Mammary epithelial cell (primary cell): ENCODE measurements around the gene MAP2K1.

ENCODE experiments used
- EZH2 ChIP-seq: IDR thresholded peaks from 2 replicates; pipeline ENCODE4 v1.6.1; 2012; ENCODE audit warnings: low read length, inconsistent platforms, borderline replicate concordance
- TF ChIP-seq, protein P1 (sequence below), 2 donors: IDR thresholded peaks in 1 of 2; conservative IDR thresholded peaks in 1 of 2; 2 replicates each; pipeline ENCODE4 v1.5.1; 2011 to 2012; ENCODE audit warnings: inconsistent platforms in 2 of 2, low read length in 2 of 2, mild to moderate bottlenecking in 2 of 2, control low read depth in 1 of 2, low read depth in 1 of 2; ENCODE audit not compliant: insufficient read depth in 1 of 2; ENCODE audit errors: extremely low read depth in 1 of 2

DNA sequence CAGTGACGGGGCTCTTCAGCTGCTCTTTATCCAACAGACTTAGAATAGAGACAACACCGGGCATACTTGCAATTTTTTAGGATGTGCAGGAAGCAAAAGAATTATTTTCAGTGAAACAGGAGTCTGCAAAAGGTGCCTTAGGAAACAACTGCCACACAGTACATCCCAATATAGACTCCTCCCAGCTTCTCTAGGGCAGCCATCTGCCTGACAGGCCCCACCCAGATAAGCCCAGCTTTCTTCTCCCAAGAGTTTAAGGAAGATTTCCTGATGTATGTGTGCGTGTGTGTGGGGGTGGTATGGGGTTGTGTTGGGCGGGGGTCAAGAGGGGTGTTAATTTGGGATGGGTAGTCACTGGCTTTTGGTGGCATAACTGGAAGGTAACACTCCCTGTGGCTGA lies 21.5 kb downstream of the MAP2K1 start:
- no peak for TF ChIP-seq EZH2
- TF ChIP-seq, protein P1, sequence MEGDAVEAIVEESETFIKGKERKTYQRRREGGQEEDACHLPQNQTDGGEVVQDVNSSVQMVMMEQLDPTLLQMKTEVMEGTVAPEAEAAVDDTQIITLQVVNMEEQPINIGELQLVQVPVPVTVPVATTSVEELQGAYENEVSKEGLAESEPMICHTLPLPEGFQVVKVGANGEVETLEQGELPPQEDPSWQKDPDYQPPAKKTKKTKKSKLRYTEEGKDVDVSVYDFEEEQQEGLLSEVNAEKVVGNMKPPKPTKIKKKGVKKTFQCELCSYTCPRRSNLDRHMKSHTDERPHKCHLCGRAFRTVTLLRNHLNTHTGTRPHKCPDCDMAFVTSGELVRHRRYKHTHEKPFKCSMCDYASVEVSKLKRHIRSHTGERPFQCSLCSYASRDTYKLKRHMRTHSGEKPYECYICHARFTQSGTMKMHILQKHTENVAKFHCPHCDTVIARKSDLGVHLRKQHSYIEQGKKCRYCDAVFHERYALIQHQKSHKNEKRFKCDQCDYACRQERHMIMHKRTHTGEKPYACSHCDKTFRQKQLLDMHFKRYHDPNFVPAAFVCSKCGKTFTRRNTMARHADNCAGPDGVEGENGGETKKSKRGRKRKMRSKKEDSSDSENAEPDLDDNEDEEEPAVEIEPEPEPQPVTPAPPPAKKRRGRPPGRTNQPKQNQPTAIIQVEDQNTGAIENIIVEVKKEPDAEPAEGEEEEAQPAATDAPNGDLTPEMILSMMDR (conservative IDR thresholded peaks at IDR 0.05 in 1 of 2, IDR thresholded peaks at IDR 0.05 in 1 of 2; ENCODE audit: extremely low read depth in 1 of 2, insufficient read depth in 1 of 2, low read depth in 1 of 2, low read length in 2 of 2), result no peak
